ENCODE results near the gene TRDN.

GRCh38 chr6:123288649-123289048 is 348.1 kb downstream of the TRDN start:
- TF ChIP-seq POLR2A (IDR thresholded peaks at IDR 0.05; ENCODE audit: low read length) (no peak), GATA1 (IDR thresholded peaks at IDR 0.05; ENCODE audit: low read depth, low read length) (no peak)

All from erythroblast (primary cell).